ENCODE measurements around the gene MEOX2.

Gene MEOX2

GRCh38 chr7:15610503-15610902 is 76.0 kb downstream of the MEOX2 start:
- no peak for DNase-seq (ENCODE audit: low spot score)

GRCh38 chr7:15609287-15609686 is 77.2 kb downstream of the MEOX2 start:
- DNase-seq (ENCODE audit: low spot score), result no peak

GRCh38 chr7:15607529-15608210 is 78.8 kb downstream of the MEOX2 start:
- no peak for DNase-seq (ENCODE audit: low spot score)

GRCh38 chr7:15606561-15606960 is 79.9 kb downstream of the MEOX2 start:
- no peak for DNase-seq (ENCODE audit: low spot score)

GRCh38 chr7:15604166-15604565 is 82.3 kb downstream of the MEOX2 start:
- DNase-seq (ENCODE audit: low spot score), result no peak

- peak; percentile 76 for DNase-seq (ENCODE audit: low spot score)
Measured at GRCh38 chr7:15603124-15603523, 83.4 kb downstream of the MEOX2 start.

GRCh38 chr7:15602236-15602635 is 84.2 kb downstream of the MEOX2 start:
- peak; percentile 63 for DNase-seq (ENCODE audit: low spot score)

- DNase-seq (ENCODE audit: low spot score), result no peak
Measured at GRCh38 chr7:15601175-15601574, 85.3 kb downstream of the MEOX2 start.

GRCh38 chr7:15600298-15600697 is 86.2 kb downstream of the MEOX2 start:
- DNase-seq (ENCODE audit: low spot score), result no peak

GRCh38 chr7:15594461-15594860 is 92.0 kb downstream of the MEOX2 start:
- no peak for DNase-seq (ENCODE audit: low spot score)

- DNase-seq (ENCODE audit: low spot score), result no peak
Measured at GRCh38 chr7:15593382-15593781, 93.1 kb downstream of the MEOX2 start.

- DNase-seq (ENCODE audit: low spot score), result no peak
Measured at GRCh38 chr7:15586266-15586665, 100.2 kb downstream of the MEOX2 start.

- no peak for DNase-seq (ENCODE audit: low spot score)
Measured at GRCh38 chr7:15584575-15584974, 101.9 kb downstream of the MEOX2 start.

GRCh38 chr7:15582773-15583172 is 103.7 kb downstream of the MEOX2 start:
- no peak for DNase-seq (ENCODE audit: low spot score)

GRCh38 chr7:15581352-15581951 is 105.0 kb downstream of the MEOX2 start:
- DNase-seq (ENCODE audit: low spot score), result no peak

- DNase-seq (ENCODE audit: low spot score), result no peak
Measured at GRCh38 chr7:15580604-15581351, 105.7 kb downstream of the MEOX2 start.

- no peak for DNase-seq (ENCODE audit: low spot score)
Measured at GRCh38 chr7:15577600-15577999, 108.9 kb downstream of the MEOX2 start.

GRCh38 chr7:15571301-15571878 is 115.1 kb downstream of the MEOX2 start:
- DNase-seq (ENCODE audit: low spot score), result no peak

- DNase-seq (ENCODE audit: low spot score), result no peak
Measured at GRCh38 chr7:15567652-15568051, 118.8 kb downstream of the MEOX2 start.

- DNase-seq (ENCODE audit: low spot score), result no peak
Measured at GRCh38 chr7:15567036-15567435, 119.4 kb downstream of the MEOX2 start.

- DNase-seq (ENCODE audit: low spot score), result no peak
Measured at GRCh38 chr7:15566476-15566875, 120.0 kb downstream of the MEOX2 start.

- DNase-seq (ENCODE audit: low spot score), result peak; percentile 64
Measured at GRCh38 chr7:15561835-15562234, 124.6 kb downstream of the MEOX2 start, which contains the start of gene AGMO. Gene AGMO (minus strand): TSS chr7:15562015.

Data from kidney tubule cell (primary cell).